ENCODE measurements around the gene PTPRM. TPM values are rescaled to one million over a fixed set of nuclear protein-coding genes. Genes with fewer than 3 reads are reported as not detected.

The PTPRM gene
- total RNA-seq, 4 donors from 2014 or later, result 170 to 198 (median 182) TPM

DNA sequence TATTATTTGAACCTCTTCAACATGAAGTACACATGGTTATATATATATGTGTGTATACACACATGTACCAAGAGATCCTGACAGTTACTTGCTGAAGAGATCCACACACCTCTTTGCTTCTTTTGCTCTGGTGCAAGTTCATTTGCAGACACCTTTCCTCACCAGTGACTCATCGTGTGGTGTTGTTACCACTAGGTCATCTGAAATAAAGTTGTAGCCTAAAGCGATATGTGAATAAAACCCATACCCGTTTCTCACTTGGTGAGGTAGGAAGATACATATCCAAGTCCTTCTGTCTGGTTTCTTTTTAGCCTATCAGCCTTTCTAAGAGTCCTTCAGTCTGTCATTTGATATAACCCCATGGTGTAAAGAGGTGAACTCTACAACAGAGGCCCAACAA, 662.7 kb downstream of the PTPRM start:
- Histone ChIP-seq H3K36me3 (no peaks in the 10 kb centered on the region), H3K27ac (no peak overlapping the region), H3K27me3 (no peaks in the 10 kb centered on the region), H3K9me3 (no peaks in the 10 kb centered on the region), H3K4me1 (no peaks in the 10 kb centered on the region), H3K4me3 (replicated peaks in 1 of 3) (no peak overlapping the region)
- DNase-seq, result no peak
- WGBS, 2 donors, result 94 to 95% methylated on average over 3 of the region's 3 CpGs
- no peak for TF ChIP-seq POLR2A (IDR thresholded peaks at IDR 0.05)
- TF ChIP-seq, protein P1, sequence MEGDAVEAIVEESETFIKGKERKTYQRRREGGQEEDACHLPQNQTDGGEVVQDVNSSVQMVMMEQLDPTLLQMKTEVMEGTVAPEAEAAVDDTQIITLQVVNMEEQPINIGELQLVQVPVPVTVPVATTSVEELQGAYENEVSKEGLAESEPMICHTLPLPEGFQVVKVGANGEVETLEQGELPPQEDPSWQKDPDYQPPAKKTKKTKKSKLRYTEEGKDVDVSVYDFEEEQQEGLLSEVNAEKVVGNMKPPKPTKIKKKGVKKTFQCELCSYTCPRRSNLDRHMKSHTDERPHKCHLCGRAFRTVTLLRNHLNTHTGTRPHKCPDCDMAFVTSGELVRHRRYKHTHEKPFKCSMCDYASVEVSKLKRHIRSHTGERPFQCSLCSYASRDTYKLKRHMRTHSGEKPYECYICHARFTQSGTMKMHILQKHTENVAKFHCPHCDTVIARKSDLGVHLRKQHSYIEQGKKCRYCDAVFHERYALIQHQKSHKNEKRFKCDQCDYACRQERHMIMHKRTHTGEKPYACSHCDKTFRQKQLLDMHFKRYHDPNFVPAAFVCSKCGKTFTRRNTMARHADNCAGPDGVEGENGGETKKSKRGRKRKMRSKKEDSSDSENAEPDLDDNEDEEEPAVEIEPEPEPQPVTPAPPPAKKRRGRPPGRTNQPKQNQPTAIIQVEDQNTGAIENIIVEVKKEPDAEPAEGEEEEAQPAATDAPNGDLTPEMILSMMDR (IDR thresholded peaks at IDR 0.05), result no peak
- intact Hi-C loops (cut with DNase I), result no loop called here

- H3K4me1 ChIP-seq, result no peaks in the 10 kb centered on the region
- DNase-seq, result no peak
- intact Hi-C loops (cut with DNase I), result no loop called here
- 82 to 90% methylated on average over 5 of the region's 5 CpGs for WGBS, 2 donors
- no peak for TF ChIP-seq POLR2A (IDR thresholded peaks at IDR 0.05)
- TF ChIP-seq, protein P1 (IDR thresholded peaks at IDR 0.05), result no peak
- no peaks in the 10 kb centered on the region for H3K27me3 ChIP-seq
- H3K36me3 ChIP-seq, result no peaks in the 10 kb centered on the region
- H3K4me3 ChIP-seq (replicated peaks in 1 of 3), result no peak overlapping the region
- H3K27ac ChIP-seq, result no peak overlapping the region
- H3K9me3 ChIP-seq, result no peaks in the 10 kb centered on the region
Measured at GRCh38 chr18:8231316-8231715, 664.2 kb downstream of the PTPRM start.

DNA sequence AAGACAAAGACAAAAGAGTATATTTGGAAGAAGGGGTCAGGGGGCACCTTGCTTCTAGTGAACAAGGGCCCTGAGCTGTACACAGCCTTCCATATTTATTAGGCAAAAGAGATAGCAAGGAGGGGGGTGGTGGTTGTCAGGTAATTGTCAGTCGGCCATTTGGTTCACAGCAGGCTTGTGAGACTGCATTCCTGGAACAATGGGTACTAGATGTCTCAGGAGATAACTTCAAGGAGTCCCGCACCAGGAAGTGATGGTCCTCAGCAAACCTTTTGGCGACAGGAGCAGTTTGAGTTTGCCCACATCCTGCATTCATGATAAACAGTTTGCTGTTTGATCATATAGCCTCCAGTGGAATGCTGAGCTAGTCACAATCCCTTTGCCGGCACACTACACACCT, 665.7 kb downstream of the PTPRM start:
- H3K27ac ChIP-seq, result no peak overlapping the region
- H3K4me3 ChIP-seq (replicated peaks in 1 of 3), result no peak overlapping the region
- H3K36me3 ChIP-seq, result no peaks in the 10 kb centered on the region
- no peak for DNase-seq
- H3K27me3 ChIP-seq, result no peaks in the 10 kb centered on the region
- no peak for TF ChIP-seq POLR2A (IDR thresholded peaks at IDR 0.05)
- TF ChIP-seq, protein P1 (IDR thresholded peaks at IDR 0.05), result no peak
- 76 to 81% methylated on average over 4 of the region's 4 CpGs for WGBS, 2 donors
- H3K9me3 ChIP-seq, result no peaks in the 10 kb centered on the region
- no peaks in the 10 kb centered on the region for H3K4me1 ChIP-seq
- intact Hi-C loops (cut with DNase I), result no loop called here

GRCh38 chr18:8235894-8236293, 668.8 kb downstream of the PTPRM start:
- Histone ChIP-seq H3K4me3 (replicated peaks in 1 of 3) (no peak overlapping the region), H3K36me3 (no peaks in the 10 kb centered on the region), H3K4me1 (peaks cover 9 to 11% of the 10 kb centered on the region in 2 donors), H3K27me3 (no peaks in the 10 kb centered on the region), H3K9me3 (no peaks in the 10 kb centered on the region), H3K27ac (no peak overlapping the region)
- 96 to 97% methylated on average over 3 of the region's 3 CpGs for WGBS, 2 donors
- intact Hi-C loops (cut with DNase I), result no loop called here
- TF ChIP-seq POLR2A (IDR thresholded peaks at IDR 0.05), result no peak
- TF ChIP-seq, protein P1 (IDR thresholded peaks at IDR 0.05), result no peak
- DNase-seq, result no peak

- WGBS, 2 donors, result 91 to 97% methylated on average over 5 of the region's 5 CpGs
- H3K4me1 ChIP-seq, result peaks cover 13 to 15% of the 10 kb centered on the region in 2 donors
Measured at GRCh38 chr18:8238507-8238906, 671.4 kb downstream of the PTPRM start.

More at GRCh38 chr18:8238507-8238906, 671.4 kb downstream of the PTPRM start:
- Histone ChIP-seq H3K27ac (no peak overlapping the region), H3K27me3 (no peaks in the 10 kb centered on the region), H3K9me3 (no peaks in the 10 kb centered on the region), H3K4me3 (replicated peaks in 1 of 3) (no peak overlapping the region), H3K36me3 (no peaks in the 10 kb centered on the region)
- intact Hi-C loops (cut with DNase I), result no loop called here
- TF ChIP-seq POLR2A (IDR thresholded peaks at IDR 0.05), result no peak
- TF ChIP-seq, protein P1 (IDR thresholded peaks at IDR 0.05), result no peak
- DNase-seq, result no peak
